SK-N-SH treated with all-trans-retinoic acid at 6 μM for 48 hours (cell line): Measurements from ENCODE around the gene LAMB4.
"Not testable (repeated sequence)": the region's sequence is repeated elsewhere in the genome, so short reads cannot be mapped to it uniquely, and the experiment has no call there.

Source experiments
- ATAC-seq: fragments of 200-7000 bp; cut with Tn5 transposase; 3 replicates; pipeline ENCODE4 v1.9.1; 2020; ENCODE audit warnings: mild to moderate bottlenecking, moderate library complexity
- BACH2 ChIP-seq: fragments of 250-450 bp; sonication (Bioruptor Pico); IDR thresholded peaks from 2 replicates; pipeline ENCODE4 v1.9.0; 2021; ENCODE audit warnings: mild to moderate bottlenecking, borderline replicate concordance
- CSDC2 ChIP-seq: fragments of 250-450 bp; sonication (Bioruptor Pico); IDR thresholded peaks from 2 replicates; pipeline ENCODE4 v1.5.0; 2020; ENCODE audit warnings: mild to moderate bottlenecking, moderate library complexity
- GLIS3 ChIP-seq: fragments of 250-450 bp; sonication (Bioruptor Pico); IDR thresholded peaks from 2 replicates; pipeline ENCODE4 v1.5.0; 2020; ENCODE audit warnings: mild to moderate bottlenecking, moderate library complexity
- OSR1 ChIP-seq: fragments of 250-450 bp; sonication (Bioruptor Pico); IDR thresholded peaks from 2 replicates; pipeline ENCODE4 v1.8.0; 2022; ENCODE audit warnings: moderate library complexity, mild to moderate bottlenecking, inconsistent platforms
- PPARA ChIP-seq: fragments of 250-450 bp; sonication (Bioruptor Pico); IDR thresholded peaks from 2 replicates; pipeline ENCODE4 v1.5.0; 2020; ENCODE audit warnings: mild to moderate bottlenecking, borderline replicate concordance
- RARB ChIP-seq: fragments of 250-450 bp; sonication (Bioruptor Pico); IDR thresholded peaks from 2 replicates; pipeline ENCODE4 v1.8.0; 2021; ENCODE audit warnings: mild to moderate bottlenecking, moderate library complexity
- SNAI2 ChIP-seq: fragments of 250-450 bp; sonication (Bioruptor Pico); IDR thresholded peaks from 2 replicates; pipeline ENCODE4 v1.5.0; 2020; ENCODE audit warnings: mild to moderate bottlenecking, moderate library complexity
- TCF4 ChIP-seq: fragments of 250-450 bp; sonication (Bioruptor Pico); IDR thresholded peaks from 2 replicates; pipeline ENCODE4 v1.8.0; 2021; ENCODE audit warnings: mild to moderate bottlenecking, moderate library complexity, borderline replicate concordance
- TOX ChIP-seq: fragments of 250-450 bp; sonication (Bioruptor Pico); IDR thresholded peaks from 2 replicates; pipeline ENCODE4 v1.8.0; 2021; ENCODE audit warnings: mild to moderate bottlenecking, moderate library complexity, borderline replicate concordance
- ZC3H10 ChIP-seq: fragments of 250-450 bp; sonication (Bioruptor Pico); IDR thresholded peaks from 2 replicates; pipeline ENCODE4 v1.5.1; 2021; ENCODE audit warnings: mild to moderate bottlenecking, moderate library complexity
- ZFP3 ChIP-seq: fragments of 250-450 bp; sonication (Bioruptor Pico); IDR thresholded peaks from 2 replicates; pipeline ENCODE4 v1.5.0; 2020; ENCODE audit warnings: mild to moderate bottlenecking, moderate library complexity
- ZFP30 ChIP-seq: fragments of 450-650 bp; formaldehyde crosslinking; IDR thresholded peaks from 2 replicates; pipeline ENCODE4 v1.5.0; 2022; ENCODE audit warnings: mild to moderate bottlenecking, moderate library complexity
- ZNF565 ChIP-seq: fragments of 450-650 bp; formaldehyde crosslinking; conservative IDR thresholded peaks from 2 replicates; pipeline ENCODE4 v1.5.0; 2020; ENCODE audit warnings: low read depth, mild to moderate bottlenecking, moderate library complexity
- ZNF70 ChIP-seq: fragments of 450-650 bp; formaldehyde crosslinking; IDR thresholded peaks from 2 replicates; pipeline ENCODE4 v1.5.0; 2020; ENCODE audit warnings: mild to moderate bottlenecking, moderate library complexity
- ZNF8 ChIP-seq: fragments of 450-650 bp; formaldehyde crosslinking; IDR thresholded peaks from 2 replicates; pipeline ENCODE4 v1.5.0; 2020; ENCODE audit warnings: mild to moderate bottlenecking, moderate library complexity
- TF ChIP-seq, protein P1 (sequence below): fragments of 250-450 bp; sonication (Bioruptor Pico); IDR thresholded peaks from 2 replicates; pipeline ENCODE4 v1.5.1; 2020; ENCODE audit warnings: low read depth, mild to moderate bottlenecking, moderate library complexity
- TF ChIP-seq, protein P2 (sequence below): fragments of 250-450 bp; sonication (Bioruptor Pico); IDR thresholded peaks from 2 replicates; pipeline ENCODE4 v1.5.1; 2021; ENCODE audit warnings: mild to moderate bottlenecking, moderate library complexity
- TF ChIP-seq, protein P3 (sequence below): fragments of 250-450 bp; sonication (Bioruptor Pico); IDR thresholded peaks from 2 replicates; pipeline ENCODE4 v1.8.0; 2020; ENCODE audit warnings: mild to moderate bottlenecking, moderate library complexity, borderline replicate concordance
- TF ChIP-seq, protein P4 (sequence below): fragments of 250-450 bp; sonication (Bioruptor Pico); IDR thresholded peaks from 2 replicates; pipeline ENCODE4 v1.8.0; 2021; ENCODE audit warnings: low read depth, mild to moderate bottlenecking, moderate library complexity, borderline replicate concordance

The LAMB4 gene

DNA sequence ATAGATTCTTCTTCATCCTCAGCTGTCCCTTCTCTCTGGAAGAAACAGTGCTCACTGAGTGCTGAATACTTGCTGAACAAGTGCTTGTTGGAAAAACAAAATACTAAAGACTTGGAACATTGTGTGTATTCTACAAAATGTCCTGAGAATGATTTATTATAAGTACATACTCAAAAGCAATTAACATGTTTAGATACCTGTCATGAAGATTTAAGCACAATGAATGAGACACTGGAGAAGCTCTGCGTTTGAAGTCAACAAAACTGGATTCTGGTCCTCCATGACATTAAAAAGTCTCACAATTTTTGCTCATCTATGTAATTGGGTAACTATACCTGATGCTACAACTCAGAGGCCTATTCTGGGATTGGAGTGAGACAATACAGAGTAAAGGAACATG is 92.4 kb downstream of the LAMB4 start (continued):
- TF ChIP-seq, protein P1, sequence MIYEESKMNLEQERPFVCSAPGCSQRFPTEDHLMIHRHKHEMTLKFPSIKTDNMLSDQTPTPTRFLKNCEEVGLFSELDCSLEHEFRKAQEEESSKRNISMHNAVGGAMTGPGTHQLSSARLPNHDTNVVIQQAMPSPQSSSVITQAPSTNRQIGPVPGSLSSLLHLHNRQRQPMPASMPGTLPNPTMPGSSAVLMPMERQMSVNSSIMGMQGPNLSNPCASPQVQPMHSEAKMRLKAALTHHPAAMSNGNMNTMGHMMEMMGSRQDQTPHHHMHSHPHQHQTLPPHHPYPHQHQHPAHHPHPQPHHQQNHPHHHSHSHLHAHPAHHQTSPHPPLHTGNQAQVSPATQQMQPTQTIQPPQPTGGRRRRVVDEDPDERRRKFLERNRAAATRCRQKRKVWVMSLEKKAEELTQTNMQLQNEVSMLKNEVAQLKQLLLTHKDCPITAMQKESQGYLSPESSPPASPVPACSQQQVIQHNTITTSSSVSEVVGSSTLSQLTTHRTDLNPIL (CRISPR knock-in tag): no peak
- TF ChIP-seq SNAI2: no peak
- TF ChIP-seq ZNF8: no peak

DNA sequence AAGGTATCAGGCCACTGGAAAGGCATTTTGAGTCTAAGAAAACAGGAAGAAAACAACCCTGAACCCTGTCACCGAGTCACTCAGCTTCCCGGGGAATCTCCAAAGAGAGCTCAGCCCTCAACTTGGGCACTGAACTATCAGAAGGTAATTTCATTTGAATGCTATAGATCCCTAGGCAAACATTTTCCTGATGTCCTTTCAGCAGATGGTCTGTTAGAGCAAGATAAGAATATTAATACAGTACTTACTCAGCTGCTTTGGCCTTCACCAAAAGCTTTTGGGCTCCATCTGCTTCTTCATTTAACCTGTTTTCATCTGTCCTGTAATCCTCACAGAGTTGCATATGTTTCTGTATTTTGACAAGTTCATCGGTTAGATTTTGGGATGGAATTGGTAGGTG is 93.0 kb downstream of the LAMB4 start:
- TF ChIP-seq TCF4 (CRISPR knock-in tag) (peak; percentile 37; the same call in 1 of the 2 replicates), RARB (CRISPR knock-in tag) (no peak), PPARA (CRISPR knock-in tag) (0 out of 2 replicates have a peak, but pooled peaks have one; percentile 40)
- ATAC-seq: no peak

DNA sequence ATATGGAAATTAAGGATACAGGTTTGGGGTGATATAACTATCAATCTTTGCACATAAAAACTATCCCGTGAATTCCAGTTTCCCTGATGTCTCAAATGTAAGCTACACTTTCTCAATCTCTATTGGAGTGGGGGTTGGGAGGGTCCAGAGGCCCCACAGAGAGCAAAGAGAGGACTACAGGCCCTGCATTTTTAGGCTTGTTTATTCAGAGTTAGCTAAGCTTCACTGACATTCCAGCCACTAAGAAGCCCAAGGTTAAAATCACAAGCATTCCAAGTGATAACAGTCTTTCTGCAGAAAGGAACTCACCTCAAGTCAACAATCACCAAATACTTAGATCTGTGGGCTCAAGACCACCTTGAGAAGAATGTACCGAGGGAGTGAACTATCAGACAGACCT is 95.6 kb downstream of the LAMB4 start:
- TF ChIP-seq GLIS3 (CRISPR knock-in tag) (no peak), ZNF70 (CRISPR knock-in tag) (no peak), BACH2 (CRISPR knock-in tag) (no peak), OSR1 (CRISPR knock-in tag) (no peak), ZC3H10 (CRISPR knock-in tag) (no peak), ZFP30 (CRISPR knock-in tag) (no peak)
- TF ChIP-seq, protein P2, sequence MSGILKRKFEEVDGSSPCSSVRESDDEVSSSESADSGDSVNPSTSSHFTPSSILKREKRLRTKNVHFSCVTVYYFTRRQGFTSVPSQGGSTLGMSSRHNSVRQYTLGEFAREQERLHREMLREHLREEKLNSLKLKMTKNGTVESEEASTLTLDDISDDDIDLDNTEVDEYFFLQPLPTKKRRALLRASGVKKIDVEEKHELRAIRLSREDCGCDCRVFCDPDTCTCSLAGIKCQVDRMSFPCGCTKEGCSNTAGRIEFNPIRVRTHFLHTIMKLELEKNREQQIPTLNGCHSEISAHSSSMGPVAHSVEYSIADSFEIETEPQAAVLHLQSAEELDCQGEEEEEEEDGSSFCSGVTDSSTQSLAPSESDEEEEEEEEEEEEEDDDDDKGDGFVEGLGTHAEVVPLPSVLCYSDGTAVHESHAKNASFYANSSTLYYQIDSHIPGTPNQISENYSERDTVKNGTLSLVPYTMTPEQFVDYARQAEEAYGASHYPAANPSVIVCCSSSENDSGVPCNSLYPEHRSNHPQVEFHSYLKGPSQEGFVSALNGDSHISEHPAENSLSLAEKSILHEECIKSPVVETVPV (CRISPR knock-in tag): no peak
- TF ChIP-seq, protein P3, sequence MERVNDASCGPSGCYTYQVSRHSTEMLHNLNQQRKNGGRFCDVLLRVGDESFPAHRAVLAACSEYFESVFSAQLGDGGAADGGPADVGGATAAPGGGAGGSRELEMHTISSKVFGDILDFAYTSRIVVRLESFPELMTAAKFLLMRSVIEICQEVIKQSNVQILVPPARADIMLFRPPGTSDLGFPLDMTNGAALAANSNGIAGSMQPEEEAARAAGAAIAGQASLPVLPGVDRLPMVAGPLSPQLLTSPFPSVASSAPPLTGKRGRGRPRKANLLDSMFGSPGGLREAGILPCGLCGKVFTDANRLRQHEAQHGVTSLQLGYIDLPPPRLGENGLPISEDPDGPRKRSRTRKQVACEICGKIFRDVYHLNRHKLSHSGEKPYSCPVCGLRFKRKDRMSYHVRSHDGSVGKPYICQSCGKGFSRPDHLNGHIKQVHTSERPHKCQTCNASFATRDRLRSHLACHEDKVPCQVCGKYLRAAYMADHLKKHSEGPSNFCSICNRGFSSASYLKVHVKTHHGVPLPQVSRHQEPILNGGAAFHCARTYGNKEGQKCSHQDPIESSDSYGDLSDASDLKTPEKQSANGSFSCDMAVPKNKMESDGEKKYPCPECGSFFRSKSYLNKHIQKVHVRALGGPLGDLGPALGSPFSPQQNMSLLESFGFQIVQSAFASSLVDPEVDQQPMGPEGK (CRISPR knock-in tag): no peak
- no peak for ATAC-seq

DNA sequence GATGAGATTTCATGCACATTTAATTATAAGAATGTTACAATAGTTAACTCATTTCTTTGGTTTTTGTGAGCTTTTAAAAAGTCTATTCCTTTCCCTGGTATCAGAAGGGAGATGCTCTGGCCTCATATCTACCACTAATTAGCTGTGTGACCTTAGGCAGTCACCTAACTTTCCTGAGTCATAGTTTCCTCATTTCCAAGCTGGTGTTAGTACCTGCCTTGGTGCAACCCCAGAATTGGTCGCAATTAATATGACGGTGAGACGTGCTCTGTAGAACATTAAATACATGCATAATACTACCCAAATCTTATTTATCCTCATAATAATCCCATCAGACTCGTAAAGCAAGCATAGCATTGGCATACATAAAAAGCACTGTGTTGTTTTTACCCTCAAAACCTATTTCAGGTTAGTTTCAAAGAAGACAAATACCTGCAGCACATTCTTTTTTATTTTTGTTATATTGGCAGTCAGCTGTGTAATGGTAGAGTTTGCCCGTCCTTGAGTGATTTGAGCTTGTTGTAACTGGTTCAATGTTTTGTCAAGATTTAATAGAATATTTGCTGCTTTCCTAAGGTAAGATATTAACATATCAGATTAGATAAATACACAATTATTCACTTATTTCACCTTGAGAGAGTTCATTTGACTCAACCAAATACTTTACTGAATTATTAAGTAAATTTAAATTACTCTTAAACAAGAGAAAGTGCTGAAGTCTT is 96.2 kb downstream of the LAMB4 start:
- no peak for ATAC-seq
- TF ChIP-seq ZC3H10 (CRISPR knock-in tag): no peak
- TF ChIP-seq, protein P3 (CRISPR knock-in tag): no peak
- no peak for TF ChIP-seq OSR1 (CRISPR knock-in tag)
- TF ChIP-seq CSDC2: no peak

DNA sequence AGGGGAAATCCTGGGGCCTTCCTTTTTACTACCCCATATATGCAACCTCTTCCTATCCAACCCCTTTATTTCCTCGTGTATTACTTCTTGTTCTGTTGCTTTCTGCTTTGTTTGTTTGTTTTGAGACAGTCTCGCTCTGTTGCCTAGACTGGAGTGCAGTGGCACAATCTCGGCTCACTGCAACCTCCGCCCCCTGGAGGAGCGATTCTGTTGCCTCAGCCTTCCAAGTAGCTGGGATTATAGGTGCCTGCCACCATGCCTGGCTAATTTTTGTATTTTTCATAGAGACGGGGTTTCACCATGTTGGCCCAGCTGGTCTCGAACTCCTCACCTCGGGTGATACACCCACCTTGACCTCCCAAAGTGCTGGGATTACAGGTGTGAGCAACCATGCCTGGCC is 96.9 kb downstream of the LAMB4 start:
- ATAC-seq: not testable (repeated sequence)

DNA sequence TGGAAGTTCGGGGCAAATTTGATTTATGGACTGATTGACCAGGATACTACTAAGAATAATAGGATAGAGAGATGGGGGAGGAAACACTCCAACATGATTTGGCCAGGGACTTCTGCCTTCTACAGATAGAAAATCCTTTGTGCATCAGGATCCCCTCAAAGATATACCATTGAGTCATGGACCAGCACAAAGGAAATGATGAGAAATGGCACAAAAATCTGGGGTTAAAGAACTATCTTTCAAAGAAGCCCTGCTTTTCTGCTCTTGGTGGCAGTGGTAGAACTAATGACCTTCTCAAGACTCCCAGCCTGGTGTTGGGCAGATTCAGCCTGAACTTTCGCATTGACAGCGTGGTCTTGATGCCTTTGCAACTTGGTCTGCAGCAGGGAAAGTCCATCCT is 99.6 kb downstream of the LAMB4 start:
- peak; percentile 33 for ATAC-seq
- TF ChIP-seq OSR1 (CRISPR knock-in tag) (no peak), ZNF565 (CRISPR knock-in tag) (no peak), ZFP3 (CRISPR knock-in tag) (no peak), TOX (CRISPR knock-in tag) (no peak)
- TF ChIP-seq, protein P4, sequence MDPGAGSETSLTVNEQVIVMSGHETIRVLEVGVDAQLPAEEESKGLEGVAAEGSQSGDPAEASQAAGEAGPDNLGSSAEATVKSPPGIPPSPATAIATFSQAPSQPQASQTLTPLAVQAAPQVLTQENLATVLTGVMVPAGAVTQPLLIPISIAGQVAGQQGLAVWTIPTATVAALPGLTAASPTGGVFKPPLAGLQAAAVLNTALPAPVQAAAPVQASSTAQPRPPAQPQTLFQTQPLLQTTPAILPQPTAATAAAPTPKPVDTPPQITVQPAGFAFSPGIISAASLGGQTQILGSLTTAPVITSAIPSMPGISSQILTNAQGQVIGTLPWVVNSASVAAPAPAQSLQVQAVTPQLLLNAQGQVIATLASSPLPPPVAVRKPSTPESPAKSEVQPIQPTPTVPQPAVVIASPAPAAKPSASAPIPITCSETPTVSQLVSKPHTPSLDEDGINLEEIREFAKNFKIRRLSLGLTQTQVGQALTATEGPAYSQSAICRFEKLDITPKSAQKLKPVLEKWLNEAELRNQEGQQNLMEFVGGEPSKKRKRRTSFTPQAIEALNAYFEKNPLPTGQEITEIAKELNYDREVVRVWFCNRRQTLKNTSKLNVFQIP: no peak
- TF ChIP-seq, protein P1 (CRISPR knock-in tag): no peak
- TF ChIP-seq, protein P3 (CRISPR knock-in tag): no peak
